Measurements from ENCODE around the gene STOML1.

- TF ChIP-seq CTCF (IDR thresholded peaks at IDR 0.05 in 4 of 5, conservative IDR thresholded peaks at IDR 0.05 in 1 of 5) = no peak
- TF ChIP-seq POLR2A (IDR thresholded peaks at IDR 0.05) = no peak
Measured at GRCh38 chr15:73994912-73995622, 3.0 kb upstream of the STOML1 start.

Measured in gastrocnemius medialis (tissue), 4 donors.